Common myeloid progenitor, CD34-positive (primary cell): ENCODE data around the gene RRP36.
"Not testable (repeated sequence)": the region's sequence is repeated elsewhere in the genome, so short reads cannot be mapped to it uniquely, and the experiment has no call there.

Experiments
- CTCF ChIA-PET: fragments of 350-600 bp; sonication (Branson Sonifier 250); formaldehyde crosslinking; loops from one replicate; lab custom pipeline; 2021; ENCODE audit warnings: antibody characterized with exemption; lab: Charles Lee
- POLR2A ChIA-PET: fragments of 350-600 bp; sonication (Branson Sonifier 250); formaldehyde crosslinking; loops from one replicate; lab custom pipeline; 2021; ENCODE audit warnings: antibody characterized with exemption; lab: Charles Lee
- DNase-seq, 3 donors: peaks; one replicate each; pipeline versions ENCODE4 v3.0.0 to v3.0.0-alpha.2; 2013
- H3K27ac ChIP-seq, 2 experiments: 1 replicate in 1 of 2; 2 replicates in 1 of 2; pipeline ENCODE4 v1.7.0; 2013; ENCODE audit warnings: inconsistent platforms in 2 of 2, low read length in 2 of 2, mild to moderate bottlenecking in 2 of 2, low read depth in 1 of 2, moderate library complexity in 1 of 2; ENCODE audit not compliant: severe bottlenecking in 2 of 2, insufficient read depth in 1 of 2, poor library complexity in 1 of 2
- H3K27me3 ChIP-seq, 5 experiments: replicated peaks in 2 of 5; 1 replicate in 3 of 5; 2 replicates in 2 of 5; pipeline versions ENCODE4 v1.6.1 to v1.7.0; 2013; ENCODE audit warnings: low read length in 4 of 5, mild to moderate bottlenecking in 2 of 5, moderate library complexity in 2 of 5, inconsistent platforms in 1 of 5; ENCODE audit not compliant: insufficient read depth in 5 of 5, control insufficient read depth in 4 of 5
- H3K36me3 ChIP-seq, 4 experiments: 1 replicate in 2 of 4; 2 replicates in 2 of 4; pipeline versions ENCODE4 v1.6.1 to v1.7.0; 2013; ENCODE audit warnings: low read length in 3 of 4, control low read depth in 1 of 4, mild to moderate bottlenecking in 1 of 4; ENCODE audit not compliant: control insufficient read depth in 4 of 4, insufficient read depth in 4 of 4
- H3K4me1 ChIP-seq, 4 experiments: 1 replicate in 3 of 4; 2 replicates in 1 of 4; pipeline versions ENCODE4 v1.6.1 to v1.7.1; 2013; ENCODE audit warnings: low read length in 3 of 4, mild to moderate bottlenecking in 3 of 4, control low read depth in 1 of 4, inconsistent platforms in 1 of 4, moderate library complexity in 1 of 4; ENCODE audit not compliant: control insufficient read depth in 4 of 4, insufficient read depth in 4 of 4; ENCODE audit errors: control extremely low read depth in 1 of 4
- H3K4me3 ChIP-seq, 7 experiments: 1 replicate in 4 of 7; 2 replicates in 3 of 7; pipeline versions ENCODE4 v1.5.1 to v1.7.0; 2013; ENCODE audit warnings: mild to moderate bottlenecking in 7 of 7, low read length in 6 of 7, moderate library complexity in 6 of 7, inconsistent platforms in 2 of 7, low read depth in 2 of 7, control low read depth in 1 of 7; ENCODE audit not compliant: insufficient read depth in 4 of 7, control insufficient read depth in 1 of 7; ENCODE audit errors: extremely low read depth in 1 of 7
- H3K9me3 ChIP-seq, 5 experiments: 1 replicate in 4 of 5; 2 replicates in 1 of 5; pipeline versions ENCODE4 v1.6.1 to v1.7.1; 2013; ENCODE audit warnings: low read length in 4 of 5, mild to moderate bottlenecking in 2 of 5, inconsistent platforms in 1 of 5, low read depth in 1 of 5, moderate library complexity in 1 of 5; ENCODE audit not compliant: control insufficient read depth in 4 of 5, insufficient read depth in 2 of 5; ENCODE audit errors: control extremely low read depth in 1 of 5
- WGBS: methylation state at CpG from one replicate; pipeline ENCODE4 v1.1.5; 2013; ENCODE audit not compliant: insufficient coverage; 5-methylcytosine and 5-hydroxymethylcytosine counted together

Gene RRP36

DNA sequence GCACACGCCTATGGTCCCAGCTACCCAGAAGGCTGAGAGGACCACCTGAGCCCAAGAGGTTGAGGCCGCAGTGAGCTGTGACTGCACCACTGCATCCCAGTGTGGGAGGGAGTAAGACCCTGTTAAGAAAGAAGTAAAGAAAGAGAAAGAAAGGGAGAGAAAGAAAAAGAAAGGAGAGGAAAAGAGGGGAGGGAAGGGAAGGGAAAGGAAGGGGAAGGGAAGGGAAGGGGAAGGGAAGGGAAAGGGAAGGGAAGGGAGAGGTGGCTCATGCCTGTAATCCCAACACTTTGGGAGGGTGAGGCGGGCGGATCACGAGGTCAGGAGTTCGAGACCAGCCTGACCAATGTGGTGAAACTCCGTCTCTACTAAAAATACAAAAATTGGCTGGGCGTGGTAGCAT is 20.1 kb downstream of the RRP36 start:
- H3K4me1 ChIP-seq, H3K4me3 ChIP-seq, POLR2A ChIA-PET, H3K9me3 ChIP-seq, H3K27ac ChIP-seq, H3K27me3 ChIP-seq, DNase-seq: not testable (repeated sequence)
- CTCF ChIA-PET, result interaction anchor here (0.6 kb wide), 1 partner anchor 380 kb away, joined by 4 read pairs; no protein-coding TSS in a partner anchor
- 100% methylated on average over 4 of the region's 8 CpGs for WGBS
- peaks cover 4 to 83% (median 57%) of the 10 kb centered on the region in 4 experiments for H3K36me3 ChIP-seq

DNA sequence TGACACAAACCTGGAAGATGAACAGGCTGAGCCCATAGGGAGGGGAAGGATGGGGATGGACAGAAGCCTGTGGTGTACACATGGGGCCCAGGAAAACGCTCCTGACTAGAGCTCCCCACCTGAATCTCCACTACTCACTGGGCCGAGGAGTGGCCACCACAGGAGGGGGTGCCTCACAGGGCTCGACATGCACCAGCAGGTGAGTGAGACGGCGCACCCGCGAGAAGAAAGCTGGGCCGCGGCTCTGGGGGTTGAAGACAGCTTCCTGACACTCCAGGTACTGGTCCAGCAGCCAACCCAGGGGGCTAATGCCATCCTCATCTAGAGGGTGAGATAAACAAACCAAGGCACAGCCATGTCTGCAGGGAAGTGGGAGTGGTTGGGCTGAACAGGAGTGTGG is 21.9 kb downstream of the RRP36 start:
- 94% methylated on average over 9 of the region's 9 CpGs for WGBS
- ChIA-PET CTCF (no interaction called here), POLR2A (interaction anchor here (0.8 kb wide), 1 partner anchor 82 kb away, joined by 3 read pairs; no protein-coding TSS in a partner anchor)
- H3K9me3 ChIP-seq, result no peaks in the 10 kb centered on the region
- H3K27me3 ChIP-seq, result no peaks in the 10 kb centered on the region
- H3K36me3 ChIP-seq, result peaks cover 9 to 82% (median 55%) of the 10 kb centered on the region in 4 experiments
- H3K4me1 ChIP-seq, result peaks cover 0 to 5% (median 0%) of the 10 kb centered on the region in 4 experiments
- DNase-seq, result no peak
- H3K4me3 ChIP-seq, result no peak overlapping the region
- no peak overlapping the region for H3K27ac ChIP-seq

DNA sequence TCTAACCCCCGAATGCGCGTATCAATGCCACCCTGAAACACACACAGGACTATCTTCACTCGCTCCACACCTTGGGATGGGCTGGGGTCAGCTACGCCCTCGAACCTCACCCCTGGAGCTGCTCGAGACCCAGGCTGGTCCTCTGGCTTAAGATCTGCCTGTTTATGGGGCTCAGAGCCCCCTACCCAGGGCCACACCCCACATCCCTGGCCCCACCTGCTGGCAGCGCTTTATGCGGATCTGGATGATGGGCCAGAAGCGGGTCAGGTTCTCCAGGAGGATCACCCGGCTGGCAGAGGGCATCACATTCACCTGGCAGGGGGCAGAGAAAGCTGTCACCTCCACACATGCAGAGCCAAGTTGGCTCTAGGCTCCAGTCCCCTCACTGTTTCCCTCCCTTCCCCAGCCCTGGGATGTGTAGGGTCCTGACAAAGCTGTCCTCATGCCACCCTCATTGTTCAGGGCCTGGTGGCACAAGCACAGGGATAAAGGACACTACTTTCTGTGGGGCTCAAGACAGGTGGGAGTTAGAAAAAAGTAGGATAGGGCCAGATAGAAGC is 24.0 kb downstream of the RRP36 start:
- H3K4me3 ChIP-seq, result no peak overlapping the region
- H3K9me3 ChIP-seq, result no peaks in the 10 kb centered on the region
- ChIA-PET CTCF (interaction anchor here (1.1 to 1.3 kb wide), 2 partner anchors 11 to 21 kb away, joined by 3 read pairs; no protein-coding TSS in a partner anchor), POLR2A (no interaction called here)
- H3K27me3 ChIP-seq, result no peaks in the 10 kb centered on the region
- H3K27ac ChIP-seq, result no peak overlapping the region
- no peak for DNase-seq
- H3K36me3 ChIP-seq, result peaks cover 11 to 78% (median 51%) of the 10 kb centered on the region in 4 experiments
- WGBS, result 89% methylated on average over 10 of the region's 11 CpGs
- H3K4me1 ChIP-seq, result no peaks in the 10 kb centered on the region

DNA sequence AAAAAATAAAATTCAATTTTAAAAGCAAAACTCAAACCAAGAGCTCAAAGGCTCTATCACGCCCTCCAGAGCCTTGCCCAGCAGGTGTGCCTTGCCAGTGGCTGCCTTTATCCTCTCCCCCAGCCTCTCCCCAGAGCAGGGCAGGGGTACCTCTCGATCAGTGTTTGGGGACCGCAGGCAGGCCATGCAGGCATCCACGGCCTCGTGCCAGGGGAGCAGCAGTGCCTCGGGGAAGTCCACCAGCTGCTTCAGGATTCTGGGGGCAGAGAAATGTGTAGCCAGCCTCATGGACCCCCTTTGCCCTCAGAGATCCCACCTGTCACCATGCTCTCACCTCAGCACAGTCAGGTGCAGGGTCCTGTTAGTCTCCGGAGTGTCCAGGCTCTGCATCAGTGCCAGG is 26.6 kb downstream of the RRP36 start:
- H3K4me1 ChIP-seq, result peaks cover 0 to 12% (median 9%) of the 10 kb centered on the region in 4 experiments
- H3K4me3 ChIP-seq, result no peak overlapping the region
- DNase-seq, result no peak
- POLR2A ChIA-PET, result no interaction called here
- H3K27me3 ChIP-seq, result no peaks in the 10 kb centered on the region
- H3K27ac ChIP-seq, result no peak overlapping the region
- H3K36me3 ChIP-seq, result peaks cover 7 to 78% (median 46%) of the 10 kb centered on the region in 4 experiments
- CTCF ChIA-PET, result no interaction called here
- WGBS, result 98% methylated on average over 7 of the region's 7 CpGs
- H3K9me3 ChIP-seq, result no peaks in the 10 kb centered on the region

DNA sequence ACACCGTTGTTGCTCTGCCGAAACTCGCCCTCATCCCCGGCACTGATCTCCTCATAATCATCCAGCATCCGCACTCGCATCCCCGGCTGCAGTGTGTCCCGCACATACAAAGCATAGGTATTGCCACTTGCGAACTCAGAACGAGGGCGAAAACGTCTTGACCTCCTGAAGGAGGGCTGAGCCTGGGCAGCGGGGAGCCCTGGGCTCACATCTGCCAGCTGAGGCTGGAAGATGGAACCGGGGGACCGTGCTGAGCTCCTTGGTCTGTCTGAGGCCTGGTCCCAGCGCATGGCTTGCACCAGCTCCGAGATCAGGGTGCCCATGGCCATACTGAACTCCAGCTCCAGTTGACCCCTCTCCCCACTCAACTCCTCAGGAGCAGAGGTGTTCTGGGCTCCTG is 29.6 kb downstream of the RRP36 start:
- 98% methylated on average over 10 of the region's 17 CpGs for WGBS
- Histone ChIP-seq H3K36me3 (peaks cover 7 to 66% (median 34%) of the 10 kb centered on the region in 4 experiments), H3K4me1 (peaks cover 0 to 21% (median 19%) of the 10 kb centered on the region in 4 experiments), H3K9me3 (no peaks in the 10 kb centered on the region), H3K27me3 (no peaks in the 10 kb centered on the region), H3K27ac (peak overlapping the region in 1 of 2 experiments; percentile 11), H3K4me3 (no peak overlapping the region)
- DNase-seq, result no peak
- ChIA-PET POLR2A (no interaction called here), CTCF (interaction anchor here (1.1 kb wide), 1 partner anchor 40 kb away, joined by 4 read pairs; no protein-coding TSS in a partner anchor)

DNA sequence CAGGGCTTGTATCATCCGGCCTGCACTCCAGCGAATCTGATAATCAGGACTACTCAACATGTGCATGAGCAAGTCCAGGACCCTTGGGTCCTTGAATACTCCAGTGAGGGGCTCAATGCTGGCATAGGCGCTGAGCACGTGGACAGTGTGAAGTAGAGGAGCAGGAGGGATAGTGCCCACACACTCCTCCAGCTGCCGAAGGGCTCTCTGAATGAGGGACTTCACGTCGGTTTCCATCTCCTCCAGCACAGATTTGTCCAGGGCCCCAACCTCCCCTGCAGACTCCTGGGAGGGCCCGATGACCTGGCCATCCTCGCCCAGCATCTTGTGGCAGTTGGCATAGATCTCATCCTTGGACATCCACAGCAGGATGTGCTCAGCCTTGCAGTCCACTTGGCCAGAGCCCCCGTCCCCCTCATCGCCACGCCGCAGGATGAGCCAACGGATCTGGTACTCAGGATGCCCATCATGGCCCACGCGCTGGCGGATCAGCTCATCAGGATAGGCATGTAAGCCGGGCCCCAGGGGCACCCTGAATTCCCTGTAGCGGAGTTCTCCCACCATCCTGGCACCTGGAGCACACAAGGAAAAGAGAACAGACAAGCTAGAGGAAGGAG is 30.9 kb downstream of the RRP36 start:
- Histone ChIP-seq H3K9me3 (no peaks in the 10 kb centered on the region), H3K4me3 (peak overlapping the region in 3 of 7 experiments; percentile 83 to 93 (median 91)), H3K4me1 (peaks cover 0 to 21% (median 19%) of the 10 kb centered on the region in 4 experiments), H3K27ac (peak overlapping the region in 1 of 2 experiments; percentile 90), H3K27me3 (no peaks in the 10 kb centered on the region), H3K36me3 (peaks cover 4 to 57% (median 29%) of the 10 kb centered on the region in 4 experiments)
- ChIA-PET POLR2A (no interaction called here), CTCF (interaction anchor here (1.8 kb wide), 1 partner anchor 18 kb away, joined by 4 read pairs; no protein-coding TSS in a partner anchor)
- no peak for DNase-seq
- 97% methylated on average over 19 of the region's 19 CpGs for WGBS
